SK-N-SH (cell line): ENCODE measurements around the gene ANKRD11. TPM values are rescaled to one million over a fixed set of nuclear protein-coding genes. Genes with fewer than 3 reads are reported as not detected.
"Not testable (repeated sequence)": the region's sequence is repeated elsewhere in the genome, so short reads cannot be mapped to it uniquely, and the experiment has no call there.

ENCODE experiments used
- CTCF ChIA-PET: fragments of 300-600, 350-600 bp; formaldehyde crosslinking; extraction: SDS; loops from one replicate; lab custom pipeline; 2021; lab: Yijun Ruan, JAX
- POLR2A ChIA-PET: fragments of 350-600 bp; sonication (Branson Sonifier 250); formaldehyde crosslinking; extraction: SDS; loops from one replicate; lab custom pipeline; 2020; ENCODE audit warnings: antibody characterized with exemption, inconsistent platforms; lab: Yijun Ruan, JAX
- DNase-seq: peaks from one replicate; pipeline ENCODE4 v3.0.0; 2012
- H2AFZ ChIP-seq: fragments of 200-600 bp; sonication (generic); 2 replicates; pipeline ENCODE4 v1.8.1; 2016; ENCODE audit warnings: antibody characterized with exemption, mild to moderate bottlenecking, low read depth
- H3F3A ChIP-seq: fragments of 200-600 bp; sonication (generic); replicated peaks from 2 replicates; pipeline ENCODE3; 2016; ENCODE audit warnings: antibody characterized with exemption, mild to moderate bottlenecking; ENCODE audit not compliant: insufficient read depth
- H3K27ac ChIP-seq, 2 experiments: fragments of 200-500 bp in 1 of 2; fragments of 200-600 bp in 1 of 2; sonication (Bioruptor generic) in 1 of 2; sonication (generic), shearing (Covaris generic) in 1 of 2; 2 replicates each; pipeline versions ENCODE4 v1.5.1 to v1.6.1; 2014 to 2016; ENCODE audit warnings: low read depth in 2 of 2, inconsistent platforms in 1 of 2, low read length in 1 of 2, mild to moderate bottlenecking in 1 of 2, mixed read lengths in 1 of 2
- H3K27me3 ChIP-seq: fragments of 200-600 bp; sonication (generic), shearing (Covaris generic); 2 replicates; pipeline ENCODE4 v1.6.1; 2016; ENCODE audit warnings: mixed run types; ENCODE audit not compliant: insufficient read depth
- H3K36me3 ChIP-seq, 2 experiments: fragments of 200-500 bp in 1 of 2; fragments of 200-600 bp in 1 of 2; sonication (Bioruptor generic) in 1 of 2; sonication (generic) in 1 of 2; replicated peaks in 1 of 2; 2 replicates each; pipeline versions ENCODE3 to v1.5.1; 2014 to 2016; ENCODE audit warnings: low read length in 1 of 2, mild to moderate bottlenecking in 1 of 2; ENCODE audit not compliant: insufficient read depth in 2 of 2, control insufficient read depth in 1 of 2
- H3K4me1 ChIP-seq, 2 experiments: fragments of 200-500 bp in 1 of 2; fragments of 200-600 bp in 1 of 2; sonication (Bioruptor generic) in 1 of 2; sonication (generic), shearing (Covaris generic) in 1 of 2; 2 replicates each; pipeline versions ENCODE4 v1.5.1 to v1.6.1; 2014 to 2016; ENCODE audit warnings: low read depth in 1 of 2, low read length in 1 of 2, mixed run types in 1 of 2; ENCODE audit not compliant: insufficient read depth in 2 of 2, control insufficient read depth in 1 of 2
- H3K4me2 ChIP-seq: fragments of 200-600 bp; sonication (generic), shearing (Covaris generic); 2 replicates; pipeline ENCODE4 v1.6.1; 2017; ENCODE audit warnings: mixed run types
- H3K4me3 ChIP-seq, 2 experiments: fragments of 200-500 bp in 1 of 2; fragments of 200-600 bp in 1 of 2; sonication (Bioruptor generic) in 1 of 2; sonication (generic), shearing (Covaris generic) in 1 of 2; 2 replicates each; pipeline versions ENCODE4 v1.5.1 to v1.8.1; 2014 to 2016; ENCODE audit warnings: low read depth in 2 of 2, inconsistent platforms in 1 of 2, low read length in 1 of 2, mild to moderate bottlenecking in 1 of 2, mixed read lengths in 1 of 2, moderate library complexity in 1 of 2
- H3K79me2 ChIP-seq: fragments of 200-600 bp; sonication (generic); 2 replicates; pipeline ENCODE4 v1.8.1; 2017; ENCODE audit warnings: mild to moderate bottlenecking; ENCODE audit not compliant: insufficient read depth
- H3K9ac ChIP-seq: fragments of 200-600 bp; sonication (generic); 2 replicates; pipeline ENCODE4 v1.6.1; 2017; ENCODE audit warnings: mixed run types
- H3K9me2 ChIP-seq: fragments of 200-600 bp; sonication (generic); 2 replicates; pipeline ENCODE4 v1.6.1; 2017; ENCODE audit warnings: mixed run types
- H3K9me3 ChIP-seq: fragments of 200-600 bp; sonication (generic); 2 replicates; pipeline ENCODE4 v1.6.1; 2017; ENCODE audit warnings: mixed run types, mild to moderate bottlenecking, moderate library complexity
- H4K20me1 ChIP-seq: fragments of 200-600 bp; sonication (generic); 2 replicates; pipeline ENCODE4 v1.6.1; 2017; ENCODE audit warnings: mild to moderate bottlenecking, mixed run types; ENCODE audit not compliant: insufficient read depth
- ELF1 ChIP-seq: IDR thresholded peaks from 2 replicates; pipeline ENCODE4 v1.4.0; 2012
- FOSL2 ChIP-seq: IDR thresholded peaks from 2 replicates; pipeline ENCODE4 v1.4.0; 2012; ENCODE audit warnings: low read depth, mild to moderate bottlenecking, moderate library complexity, borderline replicate concordance
- NFIC ChIP-seq: IDR thresholded peaks from 2 replicates; pipeline ENCODE4 v1.4.0; 2012; ENCODE audit warnings: borderline replicate concordance
- RCOR1 ChIP-seq: fragments of 150-350 bp; IDR thresholded peaks from 2 replicates; pipeline ENCODE4 v1.6.1; 2017; ENCODE audit warnings: antibody characterized with exemption, low read length
- RFX5 ChIP-seq: IDR thresholded peaks from 2 replicates; pipeline ENCODE4 v1.6.1; 2012; ENCODE audit warnings: mild to moderate bottlenecking, improper control_type of control experiment, low read length
- SIN3A ChIP-seq: IDR thresholded peaks from 2 replicates; pipeline ENCODE4 v1.6.1; 2012; ENCODE audit warnings: low read depth, mild to moderate bottlenecking, low read length, moderate library complexity, borderline replicate concordance
- SMC3 ChIP-seq: IDR thresholded peaks from 2 replicates; pipeline ENCODE4 v1.6.1; 2012; ENCODE audit warnings: low read depth, low read length, improper control_type of control experiment
- TCF12 ChIP-seq: IDR thresholded peaks from 2 replicates; pipeline ENCODE4 v1.4.0; 2012
- TEAD4 ChIP-seq: IDR thresholded peaks from 2 replicates; pipeline ENCODE4 v1.4.0; 2012; ENCODE audit warnings: mild to moderate bottlenecking, borderline replicate concordance; ENCODE audit not compliant: insufficient read depth
- WGBS: methylation state at CpG from one replicate; pipeline ENCODE4 v1.1.6; 2017; ENCODE audit warnings: low lambda C conversion rate; 5-methylcytosine and 5-hydroxymethylcytosine counted together
- polyA plus RNA-seq, 3 experiments: library from polyadenylated mRNA; depleted of rRNA; stranded (reverse); fragments of >200 nt; gene quantifications; 2 replicates each; pipeline ENCODE4 v1.2.3, GENCODE V29; 2012
- TF ChIP-seq, protein P1 (sequence below): IDR thresholded peaks from 2 replicates; pipeline ENCODE4; 2012
- TF ChIP-seq, protein P2 (sequence below): IDR thresholded peaks from 2 replicates; pipeline ENCODE4 v1.4.0; 2012; ENCODE audit warnings: low read depth

ANKRD11 gene
- polyA plus RNA-seq, 1 of the 3 experiments (the other 2 are of a cell fraction): 50.2 TPM

DNA sequence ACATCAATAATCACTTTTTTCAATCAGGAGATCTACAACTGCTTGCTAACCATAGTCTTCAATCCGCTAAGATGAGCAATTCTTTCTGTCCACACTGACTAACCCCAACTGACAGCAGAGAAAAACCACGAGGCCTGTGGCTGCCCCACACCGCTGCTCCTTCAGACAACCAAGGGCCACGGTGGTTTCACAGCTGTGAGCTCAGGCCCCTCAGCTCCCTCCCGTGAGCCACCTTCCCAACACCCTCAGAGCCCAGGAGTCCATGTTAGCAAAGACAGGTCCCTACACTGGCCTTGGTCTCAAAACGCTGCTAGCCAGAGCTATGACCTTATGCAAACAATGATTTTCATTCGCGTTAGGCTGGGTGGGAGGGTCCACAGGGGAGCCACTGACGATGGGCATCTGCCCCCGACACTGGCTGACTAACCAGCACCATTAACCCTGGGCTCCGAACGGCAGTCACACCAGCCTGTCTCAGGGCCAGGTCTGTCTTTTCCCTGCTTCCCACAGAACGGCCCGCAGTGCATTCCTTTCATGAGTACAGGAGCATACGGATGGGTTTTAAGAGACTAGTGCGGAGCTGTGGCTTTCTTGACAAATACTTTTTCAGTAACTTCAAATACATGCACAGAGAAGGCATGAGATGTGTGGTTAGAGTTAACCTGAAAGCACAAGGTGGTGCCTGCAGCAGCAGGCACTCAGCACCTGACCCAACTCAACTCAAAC lies 67.3 kb downstream of the ANKRD11 start:
- no peak overlapping the region for H3K4me3 ChIP-seq
- no peak overlapping the region for H2AFZ ChIP-seq
- WGBS: 58% methylated on average over 11 of the region's 16 CpGs

GRCh38 chr16:89422527-89422904 lies 67.8 kb downstream of the ANKRD11 start:
- Histone ChIP-seq H3K79me2 (peaks cover 94% of the 10 kb centered on the region), H3K9me2 (no peaks in the 10 kb centered on the region), H4K20me1 (peaks cover 98% of the 10 kb centered on the region), H3K9ac (no peak overlapping the region), H3F3A (peaks cover 14% of the 10 kb centered on the region), H3K27ac (peak overlapping the region in 1 of 2 experiments; percentile 46; a peak in 2 of 4 replicates), H3K4me2 (0 out of 2 replicates have a peak overlapping the region, but pooled peaks have one; percentile 8), H3K4me3 (no peak overlapping the region), H3K27me3 (no peaks in the 10 kb centered on the region), H3K4me1 (peaks cover 3 to 10% of the 10 kb centered on the region in 2 experiments; a peak in 2 of 4 replicates), H3K36me3 (peaks cover 0 to 10% of the 10 kb centered on the region in 2 experiments), H2AFZ (no peak overlapping the region), H3K9me3 (no peaks in the 10 kb centered on the region)
- 87% methylated on average over 12 of the region's 12 CpGs for WGBS
- DNase-seq: no peak
- POLR2A ChIA-PET: no interaction called here
- TF ChIP-seq SMC3: no peak
- TF ChIP-seq RCOR1: no peak
- no peak for TF ChIP-seq RFX5
- CTCF ChIA-PET: interaction anchor here (1.5 kb wide), 1 partner anchor 12 kb away, joined by 3 read pairs; no protein-coding TSS in a partner anchor

More for the DNA sequence above, 67.3 kb downstream of the ANKRD11 start:
- H3K36me3 ChIP-seq: peaks cover 0 to 10% of the 10 kb centered on the region in 2 experiments
- no peaks in the 10 kb centered on the region for H3K9me3 ChIP-seq
- H3K4me1 ChIP-seq: peaks cover 3 to 10% of the 10 kb centered on the region in 2 experiments; a peak in 2 of 4 replicates
- no peaks in the 10 kb centered on the region for H3K9me2 ChIP-seq
- H3K4me2 ChIP-seq: 0 out of 2 replicates have a peak overlapping the region, but pooled peaks have one; percentile 8
- peak overlapping the region in 1 of 2 experiments; percentile 46; a peak in 3 of 4 replicates for H3K27ac ChIP-seq
- peaks cover 20% of the 10 kb centered on the region for H3F3A ChIP-seq
- H4K20me1 ChIP-seq: peaks cover 98% of the 10 kb centered on the region
- ChIA-PET POLR2A (no interaction called here), CTCF (interaction anchor here (1.5 kb wide), 1 partner anchor 12 kb away, joined by 3 read pairs; no protein-coding TSS in a partner anchor)
- H3K9ac ChIP-seq: no peak overlapping the region
- DNase-seq: no peak
- no peak for TF ChIP-seq NFIC
- TF ChIP-seq, protein P1, sequence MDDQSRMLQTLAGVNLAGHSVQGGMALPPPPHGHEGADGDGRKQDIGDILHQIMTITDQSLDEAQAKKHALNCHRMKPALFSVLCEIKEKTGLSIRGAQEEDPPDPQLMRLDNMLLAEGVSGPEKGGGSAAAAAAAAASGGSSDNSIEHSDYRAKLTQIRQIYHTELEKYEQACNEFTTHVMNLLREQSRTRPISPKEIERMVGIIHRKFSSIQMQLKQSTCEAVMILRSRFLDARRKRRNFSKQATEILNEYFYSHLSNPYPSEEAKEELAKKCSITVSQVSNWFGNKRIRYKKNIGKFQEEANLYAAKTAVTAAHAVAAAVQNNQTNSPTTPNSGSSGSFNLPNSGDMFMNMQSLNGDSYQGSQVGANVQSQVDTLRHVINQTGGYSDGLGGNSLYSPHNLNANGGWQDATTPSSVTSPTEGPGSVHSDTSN: peak; percentile 70
- no peak for TF ChIP-seq TEAD4
- peak; percentile 66 for TF ChIP-seq TCF12
- TF ChIP-seq SIN3A: peak; percentile 12; the same call in 1 of the 2 replicates
- no peak for TF ChIP-seq ELF1
- no peak for TF ChIP-seq FOSL2
- no peak for TF ChIP-seq RCOR1
- TF ChIP-seq, protein P2, sequence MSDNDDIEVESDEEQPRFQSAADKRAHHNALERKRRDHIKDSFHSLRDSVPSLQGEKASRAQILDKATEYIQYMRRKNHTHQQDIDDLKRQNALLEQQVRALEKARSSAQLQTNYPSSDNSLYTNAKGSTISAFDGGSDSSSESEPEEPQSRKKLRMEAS: 0 out of 2 replicates have a peak, but pooled peaks have one; percentile 37
- H3K79me2 ChIP-seq: peaks cover 94% of the 10 kb centered on the region
- no peaks in the 10 kb centered on the region for H3K27me3 ChIP-seq

- WGBS: 95% methylated on average over 12 of the region's 23 CpGs
- H3K9me3 ChIP-seq, H3K27me3 ChIP-seq, DNase-seq, H3K4me1 ChIP-seq, H3K4me3 ChIP-seq, H3K4me2 ChIP-seq, H3K9ac ChIP-seq, H3K27ac ChIP-seq, H3K9me2 ChIP-seq, H3K36me3 ChIP-seq, H2AFZ ChIP-seq: not testable (repeated sequence)
- peaks cover 12% of the 10 kb centered on the region for H3F3A ChIP-seq
- CTCF ChIA-PET: interaction anchor here (1.5 kb wide), 1 partner anchor 10 kb away, joined by 3 read pairs; no protein-coding TSS in a partner anchor
- POLR2A ChIA-PET: interaction anchor here (1.3 kb wide), 1 partner anchor 11 kb away, joined by 3 read pairs; no protein-coding TSS in a partner anchor
- H4K20me1 ChIP-seq: peaks cover 98% of the 10 kb centered on the region
- H3K79me2 ChIP-seq: peaks cover 94% of the 10 kb centered on the region
Measured at GRCh38 chr16:89421300-89421699, 69.1 kb downstream of the ANKRD11 start.
